ENCODE measurements around the gene CIAPIN1. TPM values are rescaled to one million over a fixed set of nuclear protein-coding genes. Genes with fewer than 3 reads are reported as not detected.

CIAPIN1 gene
- total RNA-seq, 1 experiment from 2014 or later, result 98.3 TPM

DNA sequence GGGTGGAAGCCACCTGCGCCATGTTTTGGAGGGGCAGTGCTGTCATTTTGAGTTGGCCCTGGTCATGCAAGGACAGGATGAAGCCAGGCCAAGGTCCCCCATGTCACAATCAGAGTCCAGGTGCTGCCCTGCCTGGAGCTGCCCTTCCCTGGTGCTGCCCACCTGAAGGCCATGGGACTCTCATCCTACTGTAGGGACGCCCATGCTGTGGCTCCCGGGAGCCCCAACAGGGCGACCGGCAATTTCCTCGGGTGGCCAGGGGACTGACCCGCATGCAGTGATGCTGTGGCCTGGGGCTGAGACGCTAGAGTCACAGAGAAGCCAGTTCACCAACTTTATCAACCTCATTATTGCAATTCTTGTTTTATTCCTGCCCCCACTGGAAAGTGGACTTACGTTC, 34.6 kb downstream of the CIAPIN1 start:
- Histone ChIP-seq H3K4me1 (peaks cover 23% of the 10 kb centered on the region), H3K4me3 (ENCODE audit: low read depth, low read length) (no peak overlapping the region), H3K9me3 (no peaks in the 10 kb centered on the region), H3K36me3 (ENCODE audit: control insufficient read depth, insufficient read depth, low read length) (no peaks in the 10 kb centered on the region), H3K27me3 (replicated peaks; ENCODE audit: control insufficient read depth, insufficient read depth, low read length) (no peaks in the 10 kb centered on the region)
- intact Hi-C loops (cut with micrococcal nuclease; ENCODE audit: unreplicated experiment), result no loop called here
- ChIA-PET POLR2A (no interaction called here), CTCF (no interaction called here)
- Mint-ChIP-seq H3K27me3 (ENCODE audit: insufficient read depth, unreplicated experiment) (no peaks in the 10 kb centered on the region), H3K36me3 (ENCODE audit: insufficient read depth, unreplicated experiment) (no peaks in the 10 kb centered on the region), H3K27ac (ENCODE audit: unreplicated experiment) (no peak overlapping the region), H3K4me1 (ENCODE audit: low read depth, unreplicated experiment) (peaks cover 13% of the 10 kb centered on the region), H3K4me3 (ENCODE audit: unreplicated experiment) (no peak overlapping the region), H3K9me3 (ENCODE audit: unreplicated experiment) (no peaks in the 10 kb centered on the region)
- TF ChIP-seq, protein P1, sequence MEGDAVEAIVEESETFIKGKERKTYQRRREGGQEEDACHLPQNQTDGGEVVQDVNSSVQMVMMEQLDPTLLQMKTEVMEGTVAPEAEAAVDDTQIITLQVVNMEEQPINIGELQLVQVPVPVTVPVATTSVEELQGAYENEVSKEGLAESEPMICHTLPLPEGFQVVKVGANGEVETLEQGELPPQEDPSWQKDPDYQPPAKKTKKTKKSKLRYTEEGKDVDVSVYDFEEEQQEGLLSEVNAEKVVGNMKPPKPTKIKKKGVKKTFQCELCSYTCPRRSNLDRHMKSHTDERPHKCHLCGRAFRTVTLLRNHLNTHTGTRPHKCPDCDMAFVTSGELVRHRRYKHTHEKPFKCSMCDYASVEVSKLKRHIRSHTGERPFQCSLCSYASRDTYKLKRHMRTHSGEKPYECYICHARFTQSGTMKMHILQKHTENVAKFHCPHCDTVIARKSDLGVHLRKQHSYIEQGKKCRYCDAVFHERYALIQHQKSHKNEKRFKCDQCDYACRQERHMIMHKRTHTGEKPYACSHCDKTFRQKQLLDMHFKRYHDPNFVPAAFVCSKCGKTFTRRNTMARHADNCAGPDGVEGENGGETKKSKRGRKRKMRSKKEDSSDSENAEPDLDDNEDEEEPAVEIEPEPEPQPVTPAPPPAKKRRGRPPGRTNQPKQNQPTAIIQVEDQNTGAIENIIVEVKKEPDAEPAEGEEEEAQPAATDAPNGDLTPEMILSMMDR (IDR thresholded peaks at IDR 0.05; ENCODE audit: insufficient read depth in 1 of 2, low read depth in 1 of 2, low read length in 1 of 2, severe bottlenecking in 1 of 2, unreplicated experiment in 1 of 2), result no peak
- no peak for DNase-seq
- BruUV-seq (replicated peaks), result no TSS peak

DNA sequence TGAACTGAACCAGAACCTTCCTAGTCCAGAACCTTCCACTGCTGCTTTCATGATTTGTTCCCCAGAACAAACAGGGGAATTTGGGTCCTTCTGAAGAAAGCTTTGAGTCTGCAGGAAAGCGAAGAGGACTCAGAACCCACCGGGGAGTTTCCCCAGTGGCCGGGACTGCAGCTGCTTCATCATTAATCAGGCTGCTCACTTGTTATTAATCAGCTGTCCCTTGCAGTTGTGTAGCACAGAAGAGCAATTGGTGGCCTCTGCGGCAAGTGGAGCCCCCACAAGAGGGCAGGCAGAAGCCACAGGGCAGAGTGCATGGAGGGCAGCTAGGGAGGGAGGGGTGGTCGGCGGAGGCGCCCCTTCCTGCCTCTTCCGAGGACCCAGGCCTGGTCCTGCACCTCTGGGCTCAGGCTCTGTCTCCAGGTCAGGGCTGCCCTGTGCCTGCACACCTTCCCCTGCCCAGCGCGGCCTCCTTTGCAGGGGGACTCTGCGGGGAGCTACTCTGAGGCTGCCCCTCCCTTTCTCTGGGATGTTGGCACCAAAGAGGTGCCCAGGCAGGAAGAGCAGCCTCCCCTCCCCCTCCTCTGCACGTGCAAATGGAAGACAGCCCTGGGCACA, 35.7 kb downstream of the CIAPIN1 start:
- no peak overlapping the region for H3K27ac Mint-ChIP-seq (ENCODE audit: unreplicated experiment)
- no peak for DNase-seq
- H3K9me3 Mint-ChIP-seq (ENCODE audit: unreplicated experiment), result no peaks in the 10 kb centered on the region
- H3K4me3 Mint-ChIP-seq (ENCODE audit: unreplicated experiment), result no peak overlapping the region
- no TSS peak for BruUV-seq (replicated peaks)
- no peaks in the 10 kb centered on the region for H3K36me3 ChIP-seq (ENCODE audit: control insufficient read depth, insufficient read depth, low read length)
- no peaks in the 10 kb centered on the region for H3K9me3 ChIP-seq
- intact Hi-C loops (cut with micrococcal nuclease; ENCODE audit: unreplicated experiment), result no loop called here
- H3K27me3 ChIP-seq (replicated peaks; ENCODE audit: control insufficient read depth, insufficient read depth, low read length), result no peaks in the 10 kb centered on the region
- no peaks in the 10 kb centered on the region for H3K36me3 Mint-ChIP-seq (ENCODE audit: insufficient read depth, unreplicated experiment)
- ChIA-PET CTCF (interaction anchor here (1.6 kb wide), 1 partner anchor 107 kb away, joined by 4 read pairs; no protein-coding TSS in a partner anchor), POLR2A (no interaction called here)
- H3K27me3 Mint-ChIP-seq (ENCODE audit: insufficient read depth, unreplicated experiment), result no peaks in the 10 kb centered on the region
- no peak overlapping the region for H3K4me3 ChIP-seq (ENCODE audit: low read depth, low read length)
- TF ChIP-seq, protein P1 (IDR thresholded peaks at IDR 0.05; ENCODE audit: insufficient read depth in 1 of 2, low read depth in 1 of 2, low read length in 1 of 2, severe bottlenecking in 1 of 2, unreplicated experiment in 1 of 2), result no peak
- H3K4me1 ChIP-seq, result peaks cover 12% of the 10 kb centered on the region
- H3K4me1 Mint-ChIP-seq (ENCODE audit: low read depth, unreplicated experiment), result peaks cover 2% of the 10 kb centered on the region

DNA sequence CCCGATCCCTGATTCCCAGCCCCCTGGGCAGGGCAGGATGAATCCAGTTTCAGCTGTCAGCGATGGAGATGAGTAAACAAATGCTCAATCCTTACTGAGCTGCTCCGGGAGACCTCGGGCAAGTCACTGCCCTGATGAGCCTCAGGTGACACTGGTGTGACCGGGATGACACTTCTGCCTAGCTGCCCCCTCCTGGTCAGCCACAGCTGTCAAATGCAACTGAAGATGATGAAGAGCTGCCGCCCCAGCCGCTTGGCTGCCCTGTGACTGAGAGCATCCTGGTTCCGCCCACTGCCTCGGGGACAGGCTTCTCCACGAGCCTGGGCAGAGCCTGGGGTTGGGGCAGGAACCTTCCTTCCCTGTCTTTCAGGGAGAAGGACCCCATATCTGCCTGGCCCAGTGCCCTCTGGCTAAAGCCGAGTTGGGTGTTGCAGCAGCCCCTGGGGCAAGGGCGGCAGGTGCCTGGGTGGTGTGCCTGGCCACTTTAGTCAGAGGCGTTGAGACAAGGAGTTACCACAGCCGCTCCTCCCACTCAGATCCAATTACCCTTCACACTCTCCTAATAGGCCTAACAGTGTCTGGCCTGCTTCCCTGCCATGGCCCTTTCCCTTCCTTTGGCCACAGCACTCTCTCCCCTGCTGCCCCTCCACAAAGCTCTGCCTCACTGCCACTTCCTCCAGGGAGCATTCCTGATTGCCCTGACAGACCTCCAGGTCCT, 37.2 kb downstream of the CIAPIN1 start:
- intact Hi-C loops (cut with micrococcal nuclease; ENCODE audit: unreplicated experiment), result no loop called here
- POLR2A ChIA-PET, result no interaction called here

More for the DNA sequence above, 37.2 kb downstream of the CIAPIN1 start:
- Histone ChIP-seq H3K27me3 (replicated peaks; ENCODE audit: control insufficient read depth, insufficient read depth, low read length) (no peaks in the 10 kb centered on the region), H3K36me3 (ENCODE audit: control insufficient read depth, insufficient read depth, low read length) (no peaks in the 10 kb centered on the region), H3K4me3 (ENCODE audit: low read depth, low read length) (no peak overlapping the region), H3K9me3 (no peaks in the 10 kb centered on the region), H3K4me1 (peaks cover 10% of the 10 kb centered on the region; the same call in 1 of the 2 replicates)
- Mint-ChIP-seq H3K27me3 (ENCODE audit: insufficient read depth, unreplicated experiment) (no peaks in the 10 kb centered on the region), H3K4me3 (ENCODE audit: unreplicated experiment) (no peak overlapping the region), H3K27ac (ENCODE audit: unreplicated experiment) (no peak overlapping the region), H3K4me1 (ENCODE audit: low read depth, unreplicated experiment) (peaks cover 5% of the 10 kb centered on the region), H3K36me3 (ENCODE audit: insufficient read depth, unreplicated experiment) (no peaks in the 10 kb centered on the region), H3K9me3 (ENCODE audit: unreplicated experiment) (no peaks in the 10 kb centered on the region)
- no TSS peak for BruUV-seq (replicated peaks)
- peak in 1 of 2 experiments; percentile 32 for DNase-seq
- CTCF ChIA-PET, result interaction anchor here (0.6 to 1.5 kb wide), 2 partner anchors 106 to 110 kb away, joined by 3 to 6 read pairs; no protein-coding TSS in a partner anchor
- TF ChIP-seq, protein P1 (IDR thresholded peaks at IDR 0.05; ENCODE audit: insufficient read depth in 1 of 2, low read depth in 1 of 2, low read length in 1 of 2, severe bottlenecking in 1 of 2, unreplicated experiment in 1 of 2), result no peak
